ENCODE results near the gene CLEC4E. TPM values are rescaled to one million over a fixed set of nuclear protein-coding genes. Genes with fewer than 3 reads are reported as not detected.
"Not testable (repeated sequence)": the region's sequence is repeated elsewhere in the genome, so short reads cannot be mapped to it uniquely, and the experiment has no call there.

The CLEC4E gene
- total RNA-seq, 1 donor, result not detected

- DNase-seq (ENCODE audit: low read depth in 2 of 3, low spot score in 2 of 3), result no peak
These were observed 857 bp upstream of the CLEC4E start for GRCh38 chr12:8541562-8541961.

GRCh38 chr12:8537820-8538219 lies 2.9 kb downstream of the CLEC4E start:
- DNase-seq (ENCODE audit: low read depth in 2 of 3, low spot score in 2 of 3), result not testable (repeated sequence)

- no peak for DNase-seq (ENCODE audit: low read depth in 2 of 3, low spot score in 2 of 3)
These were observed 8.7 kb downstream of the CLEC4E start for GRCh38 chr12:8532045-8532444.

- DNase-seq (ENCODE audit: low read depth in 2 of 3, low spot score in 2 of 3), result no peak
These were observed 13.2 kb downstream of the CLEC4E start for GRCh38 chr12:8527250-8528130.

- DNase-seq (ENCODE audit: low read depth in 2 of 3, low spot score in 2 of 3), result peak in 1 of 3 donors; percentile 16
These were observed 21.5 kb downstream of the CLEC4E start for GRCh38 chr12:8519171-8519570.

GRCh38 chr12:8517971-8518370 lies 22.7 kb downstream of the CLEC4E start:
- DNase-seq (ENCODE audit: low read depth in 2 of 3, low spot score in 2 of 3), result no peak

- no peak for DNase-seq (ENCODE audit: low read depth in 2 of 3, low spot score in 2 of 3)
These were observed 27.4 kb downstream of the CLEC4E start, which contains the start of gene CLEC4D for GRCh38 chr12:8513256-8513655. Gene CLEC4D, plus strand, starts transcription at chr12:8513503. Its CDS starts 230 bp downstream, at chr12:8513733.

- DNase-seq (ENCODE audit: low read depth in 2 of 3, low spot score in 2 of 3), result no peak
These were observed 31.5 kb downstream of the CLEC4E start for GRCh38 chr12:8508910-8509841.

- no peak for DNase-seq (ENCODE audit: low read depth in 2 of 3, low spot score in 2 of 3)
These were observed 32.5 kb downstream of the CLEC4E start for GRCh38 chr12:8508223-8508622.

GRCh38 chr12:8507596-8507995 lies 33.1 kb downstream of the CLEC4E start:
- DNase-seq (ENCODE audit: low read depth in 2 of 3, low spot score in 2 of 3), result no peak

GRCh38 chr12:8504351-8504750 lies 36.4 kb downstream of the CLEC4E start:
- DNase-seq (ENCODE audit: low read depth in 2 of 3, low spot score in 2 of 3), result no peak

GRCh38 chr12:8501720-8502119 lies 39.0 kb downstream of the CLEC4E start:
- DNase-seq (ENCODE audit: low read depth in 2 of 3, low spot score in 2 of 3), result peak in 2 of 3 donors; percentile 50 to 79

GRCh38 chr12:8499616-8500015 lies 41.1 kb downstream of the CLEC4E start:
- peak in 1 of 3 donors; percentile 34 for DNase-seq (ENCODE audit: low read depth in 2 of 3, low spot score in 2 of 3)

GRCh38 chr12:8496074-8496473 lies 44.6 kb downstream of the CLEC4E start:
- DNase-seq (ENCODE audit: low read depth in 2 of 3, low spot score in 2 of 3), result not testable (repeated sequence)

- DNase-seq (ENCODE audit: low read depth in 2 of 3, low spot score in 2 of 3), result not testable (repeated sequence)
These were observed 45.0 kb downstream of the CLEC4E start for GRCh38 chr12:8495671-8496070.

- DNase-seq (ENCODE audit: low read depth in 2 of 3, low spot score in 2 of 3), result peak in 2 of 3 donors; percentile 85 to 93
These were observed 47.6 kb downstream of the CLEC4E start for GRCh38 chr12:8493084-8493483.

- DNase-seq (ENCODE audit: low read depth in 2 of 3, low spot score in 2 of 3), result no peak
These were observed 48.8 kb downstream of the CLEC4E start for GRCh38 chr12:8491646-8492530.

All from hematopoietic multipotent progenitor cell (in vitro differentiated cells).